Breast epithelium (tissue), 3 donors: ENCODE measurements around the gene CCDC85B.

Source experiments
- POLR2AphosphoS5 ChIP-seq, 3 donors: sonication (generic); formaldehyde crosslinking; IDR thresholded peaks; one replicate each; pipeline ENCODE4 v1.6.1; 2017; ENCODE audit warnings: antibody characterized with exemption in 3 of 3
- TF ChIP-seq, protein P1 (sequence below), 3 donors: fragments of 450-650 bp; IDR thresholded peaks; one replicate each; pipeline ENCODE4 v1.5.1; 2016 to 2017; ENCODE audit warnings: antibody characterized with exemption in 3 of 3, mild to moderate bottlenecking in 3 of 3, moderate library complexity in 3 of 3

DNA sequence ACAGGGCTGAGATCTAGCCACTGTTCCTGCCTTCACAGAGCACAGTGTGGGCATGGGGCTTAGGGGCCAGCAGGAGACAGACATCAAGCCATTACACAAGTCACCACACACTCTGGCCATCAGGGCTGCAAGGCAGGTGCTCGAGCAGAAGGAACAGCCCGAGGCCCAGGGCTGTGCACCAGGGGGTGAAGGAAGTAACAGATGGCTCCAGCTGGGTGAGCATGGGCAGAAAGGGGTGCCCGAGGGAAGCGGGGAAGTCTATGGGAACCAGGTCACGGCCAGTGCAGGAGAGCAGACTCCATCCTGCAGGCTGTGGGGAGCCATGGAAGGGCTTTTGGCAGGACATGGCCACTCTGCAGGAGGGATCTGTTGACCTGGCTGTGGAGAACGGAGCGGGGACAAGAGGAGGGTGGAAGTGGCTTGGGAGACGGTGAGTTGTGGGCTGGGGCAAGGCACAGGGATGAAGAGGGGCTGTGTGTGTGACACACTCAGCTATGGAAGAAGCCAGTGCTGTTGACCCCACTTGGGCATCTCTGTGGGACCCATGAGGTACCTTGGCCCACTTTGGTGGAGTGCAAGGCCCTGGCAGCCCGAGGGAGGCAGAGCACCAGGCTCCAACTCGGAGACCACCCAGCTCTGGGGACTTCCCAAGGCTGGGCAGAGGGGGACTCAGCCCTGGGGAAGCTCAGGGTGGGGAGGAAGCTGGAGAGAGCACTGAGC lies 24.8 kb downstream of the CCDC85B start:
- TF ChIP-seq POLR2AphosphoS5 (IDR thresholded peaks at IDR 0.05) = no peak
- TF ChIP-seq, protein P1, sequence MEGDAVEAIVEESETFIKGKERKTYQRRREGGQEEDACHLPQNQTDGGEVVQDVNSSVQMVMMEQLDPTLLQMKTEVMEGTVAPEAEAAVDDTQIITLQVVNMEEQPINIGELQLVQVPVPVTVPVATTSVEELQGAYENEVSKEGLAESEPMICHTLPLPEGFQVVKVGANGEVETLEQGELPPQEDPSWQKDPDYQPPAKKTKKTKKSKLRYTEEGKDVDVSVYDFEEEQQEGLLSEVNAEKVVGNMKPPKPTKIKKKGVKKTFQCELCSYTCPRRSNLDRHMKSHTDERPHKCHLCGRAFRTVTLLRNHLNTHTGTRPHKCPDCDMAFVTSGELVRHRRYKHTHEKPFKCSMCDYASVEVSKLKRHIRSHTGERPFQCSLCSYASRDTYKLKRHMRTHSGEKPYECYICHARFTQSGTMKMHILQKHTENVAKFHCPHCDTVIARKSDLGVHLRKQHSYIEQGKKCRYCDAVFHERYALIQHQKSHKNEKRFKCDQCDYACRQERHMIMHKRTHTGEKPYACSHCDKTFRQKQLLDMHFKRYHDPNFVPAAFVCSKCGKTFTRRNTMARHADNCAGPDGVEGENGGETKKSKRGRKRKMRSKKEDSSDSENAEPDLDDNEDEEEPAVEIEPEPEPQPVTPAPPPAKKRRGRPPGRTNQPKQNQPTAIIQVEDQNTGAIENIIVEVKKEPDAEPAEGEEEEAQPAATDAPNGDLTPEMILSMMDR (IDR thresholded peaks at IDR 0.05) = no peak
